Kidney glomerular epithelial cell (primary cell): ENCODE measurements around the gene GSG1L.

Experiments used
- DNase-seq: peaks from one replicate; lab custom pipeline; 2025; lab: John Stamatoyannopoulos, UW

Gene GSG1L

GRCh38 chr16:28091656-28092055 is 28.1 kb upstream of the GSG1L start:
- no peak for DNase-seq

- no peak for DNase-seq
Observed at GRCh38 chr16:28090646-28091377, 27.3 kb upstream of the GSG1L start.

- no peak for DNase-seq
Observed at GRCh38 chr16:28089992-28090365, 26.5 kb upstream of the GSG1L start.

DNA sequence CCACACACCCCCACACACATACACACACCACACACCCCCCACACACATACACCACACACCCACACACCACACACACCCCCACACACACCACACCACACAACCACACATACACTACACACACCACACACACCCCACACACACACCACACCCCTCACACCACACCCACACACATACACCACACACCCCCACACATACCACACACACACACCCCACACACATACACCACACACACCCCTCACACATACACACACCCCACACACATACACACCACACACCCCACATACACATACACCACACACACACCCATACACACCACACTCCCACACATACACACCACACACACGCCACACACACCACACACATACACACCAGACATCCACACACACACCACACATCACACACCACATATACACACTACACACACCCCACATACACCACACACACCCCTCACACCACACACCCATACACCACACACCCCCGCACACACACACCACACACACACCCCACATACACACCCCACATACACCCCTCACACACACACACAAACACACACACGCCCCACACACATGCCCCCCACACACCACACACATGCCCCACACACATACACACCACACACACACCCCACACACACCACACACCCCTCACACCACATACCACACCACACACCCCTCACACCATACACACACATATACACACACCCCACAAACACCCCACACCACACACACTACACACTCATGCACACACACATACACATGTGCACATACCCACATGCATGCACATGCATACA is 25.9 kb upstream of the GSG1L start:
- no peak for DNase-seq

GRCh38 chr16:28087675-28088300 is 24.3 kb upstream of the GSG1L start:
- no peak for DNase-seq

- no peak for DNase-seq
Observed at GRCh38 chr16:28087140-28087660, 23.7 kb upstream of the GSG1L start.

DNA sequence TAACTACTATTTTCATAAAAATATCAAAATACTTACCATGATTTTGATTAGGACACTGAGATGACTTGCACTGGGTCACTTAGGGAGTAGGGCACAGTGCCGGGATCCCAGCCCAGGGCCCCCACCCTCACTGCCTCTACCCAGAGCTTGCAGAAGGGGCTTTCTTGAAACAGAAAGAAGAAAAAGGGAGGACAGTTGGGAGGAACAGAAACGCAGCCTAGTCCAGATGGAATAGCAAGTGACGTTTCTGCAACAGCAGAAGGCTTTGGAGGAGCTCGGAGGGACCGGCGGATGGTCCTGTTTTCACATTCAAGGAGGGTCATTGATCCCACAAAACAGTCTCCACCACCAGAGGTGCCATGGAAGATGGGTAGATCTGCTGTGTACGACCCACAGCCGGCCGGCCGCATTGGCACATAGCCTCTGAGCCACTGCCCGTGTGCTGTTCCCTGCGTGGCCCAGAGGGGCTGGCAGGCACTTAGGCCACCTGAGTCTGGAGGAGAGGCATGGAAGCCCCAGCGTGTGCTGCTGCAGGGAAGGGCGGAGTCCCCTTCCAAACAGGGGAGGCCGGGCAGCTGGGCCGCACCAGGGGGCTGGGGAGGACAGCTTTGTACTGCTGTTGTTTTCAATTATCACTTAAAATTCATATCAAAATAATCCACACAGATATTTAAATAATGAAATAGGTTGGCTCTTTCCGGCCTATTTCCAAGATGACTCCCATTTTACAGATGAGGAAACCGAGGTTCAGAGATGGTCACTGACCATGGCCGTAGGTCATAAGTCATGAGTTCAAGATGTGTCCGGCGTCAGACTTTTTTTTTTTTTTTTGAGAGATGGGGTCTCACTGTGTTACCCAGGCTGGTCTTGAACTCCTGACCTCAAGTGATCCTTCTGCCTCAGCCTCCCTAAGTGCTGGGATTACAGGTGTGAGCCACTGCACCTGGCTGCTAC is 22.9 kb upstream of the GSG1L start:
- DNase-seq: no peak

DNA sequence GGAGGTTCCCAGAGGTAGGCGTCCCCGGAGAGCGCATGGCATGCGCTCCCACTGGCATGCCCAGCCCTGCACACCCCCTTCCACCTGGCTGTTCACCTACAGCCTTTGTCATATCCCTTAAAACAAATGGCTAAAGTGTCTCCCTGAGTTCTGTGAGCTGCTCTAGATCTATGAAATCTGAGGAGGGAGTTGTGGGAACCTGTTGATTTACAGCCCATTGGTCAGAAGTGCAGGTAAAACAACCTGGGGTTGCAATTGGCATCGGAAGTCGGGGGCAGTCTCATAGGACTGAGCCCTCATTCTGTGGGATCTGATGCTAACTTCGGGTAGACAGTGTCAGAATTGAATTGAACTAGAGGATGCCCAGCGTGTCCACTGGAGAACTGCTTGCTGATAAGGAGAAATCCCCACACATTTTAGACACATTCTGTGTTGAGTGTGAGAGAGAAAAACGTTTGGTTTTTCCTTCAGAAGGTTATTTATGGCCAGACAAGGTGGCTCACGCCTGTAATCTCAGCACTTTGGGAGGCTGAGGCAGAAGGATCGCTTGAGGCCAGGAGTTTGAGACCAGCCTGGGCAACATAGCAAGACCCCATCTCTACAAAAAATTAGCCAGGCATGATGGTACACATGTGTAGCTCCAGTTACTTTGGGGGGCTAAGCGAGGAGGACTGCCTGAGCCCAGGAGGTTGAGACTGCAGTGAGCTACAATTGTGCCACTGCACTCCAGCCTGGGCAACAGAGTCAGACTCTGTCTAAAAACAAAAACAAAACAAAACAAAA is 22.1 kb upstream of the GSG1L start:
- DNase-seq: no peak

DNA sequence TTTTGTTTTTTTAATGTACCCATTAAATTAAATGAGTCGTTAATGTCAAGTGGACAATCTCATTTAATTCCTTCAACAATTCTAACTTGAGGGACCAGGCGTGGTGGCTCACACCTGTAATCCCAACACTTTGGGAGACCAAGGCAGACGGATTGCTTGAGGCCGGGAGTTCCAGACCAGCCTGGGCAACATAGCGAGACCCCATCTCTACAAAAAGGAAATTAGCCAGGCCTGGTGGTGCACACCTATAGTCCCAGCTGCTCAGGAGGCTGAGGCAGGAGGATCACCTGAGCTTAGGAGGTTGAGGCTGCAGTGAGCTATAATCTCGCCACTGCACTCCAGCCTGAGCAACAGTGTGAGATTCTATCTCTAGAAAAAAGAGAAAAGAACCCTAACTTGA is 20.7 kb upstream of the GSG1L start:
- DNase-seq: no peak

DNA sequence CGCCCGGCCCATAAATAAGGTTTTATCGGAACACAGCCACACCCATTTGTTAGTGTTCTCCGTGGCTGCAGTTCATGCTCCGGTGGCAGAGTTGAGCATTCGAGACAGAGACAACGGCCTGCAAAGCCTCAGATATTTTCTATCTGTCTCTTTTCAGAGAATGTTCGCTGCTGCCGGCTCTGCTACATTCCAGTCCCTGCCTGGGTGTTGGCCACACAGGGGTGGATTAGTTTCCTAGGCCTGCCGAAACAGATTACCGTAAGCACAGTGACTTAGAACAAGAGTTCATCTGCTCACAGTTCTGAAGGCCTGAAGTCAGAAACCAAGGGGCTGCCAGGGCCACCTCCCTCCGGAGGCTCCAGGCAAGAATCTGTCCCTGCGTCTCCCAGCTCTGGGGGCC is 19.1 kb upstream of the GSG1L start:
- DNase-seq: no peak

DNA sequence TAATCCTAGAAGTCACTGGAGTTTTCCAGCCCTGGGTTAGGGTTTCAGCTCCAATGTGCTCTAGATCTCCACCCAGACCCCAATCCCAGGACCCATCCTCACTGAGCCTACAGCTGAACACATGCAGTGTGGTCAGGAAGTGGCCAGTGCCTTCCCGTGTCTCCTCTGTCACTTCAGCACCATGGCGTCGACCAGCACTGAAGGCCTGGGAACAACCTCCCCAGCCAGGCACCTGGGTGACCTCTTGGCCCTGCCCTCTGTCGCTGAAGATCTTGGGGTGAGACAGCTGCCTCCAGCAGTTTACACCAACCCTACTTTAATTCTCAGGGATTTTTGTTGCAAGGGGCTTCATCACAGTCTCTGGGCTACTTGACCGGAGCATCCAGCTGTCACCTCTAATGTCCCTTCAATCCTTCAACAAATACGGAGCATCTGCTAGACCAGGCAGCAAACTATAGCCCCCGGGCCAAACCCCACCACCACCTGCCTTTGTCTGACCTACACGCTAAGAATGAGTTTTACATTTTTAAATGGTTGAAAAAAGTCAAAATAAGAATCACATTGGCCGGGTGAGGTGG is 18.0 kb upstream of the GSG1L start:
- DNase-seq: no peak

DNA sequence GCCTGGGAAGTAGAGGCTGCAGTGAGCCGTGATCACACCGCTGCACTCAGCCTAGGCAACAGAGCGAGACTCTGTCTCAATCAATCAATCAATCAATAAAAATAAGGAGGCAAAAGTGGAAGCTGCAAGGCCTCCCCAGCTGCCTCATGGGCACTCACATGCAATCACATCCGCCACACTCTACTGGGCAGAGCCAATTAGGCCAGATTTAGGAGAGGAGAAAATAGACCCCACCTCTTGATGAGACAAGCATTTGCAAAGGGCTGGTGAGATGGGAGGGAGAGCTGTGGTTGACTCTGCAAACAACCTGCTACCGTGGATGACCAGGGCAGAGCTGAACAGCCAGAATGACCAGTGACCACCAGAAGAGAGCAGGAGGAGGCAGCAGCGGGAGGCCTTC is 14.7 kb upstream of the GSG1L start:
- no peak for DNase-seq

DNA sequence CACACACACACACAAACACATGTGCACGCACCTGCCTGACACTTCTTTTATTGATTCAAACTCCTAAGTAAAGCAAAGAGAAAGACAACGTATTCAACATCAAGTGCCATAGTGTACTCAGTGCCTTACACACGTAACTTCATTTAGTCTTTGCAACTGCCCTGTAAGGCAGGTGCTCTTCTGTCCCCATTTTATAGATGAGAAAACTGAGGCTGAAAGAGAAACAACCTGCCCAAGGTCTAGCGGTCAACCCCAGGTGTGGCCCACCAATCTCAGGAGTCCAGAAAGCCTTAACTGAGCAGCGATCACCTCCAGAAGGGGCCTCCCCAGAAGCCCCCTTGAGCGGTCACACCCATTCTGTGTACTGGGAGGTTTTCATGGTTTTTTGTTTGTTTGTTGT is 10.3 kb upstream of the GSG1L start:
- DNase-seq: no peak

GRCh38 chr16:28072087-28072486 is 8.6 kb upstream of the GSG1L start:
- DNase-seq: no peak

GRCh38 chr16:28069971-28070794 is 6.7 kb upstream of the GSG1L start:
- no peak for DNase-seq

- no peak for DNase-seq
Observed at GRCh38 chr16:28068976-28069375, 5.5 kb upstream of the GSG1L start.

DNA sequence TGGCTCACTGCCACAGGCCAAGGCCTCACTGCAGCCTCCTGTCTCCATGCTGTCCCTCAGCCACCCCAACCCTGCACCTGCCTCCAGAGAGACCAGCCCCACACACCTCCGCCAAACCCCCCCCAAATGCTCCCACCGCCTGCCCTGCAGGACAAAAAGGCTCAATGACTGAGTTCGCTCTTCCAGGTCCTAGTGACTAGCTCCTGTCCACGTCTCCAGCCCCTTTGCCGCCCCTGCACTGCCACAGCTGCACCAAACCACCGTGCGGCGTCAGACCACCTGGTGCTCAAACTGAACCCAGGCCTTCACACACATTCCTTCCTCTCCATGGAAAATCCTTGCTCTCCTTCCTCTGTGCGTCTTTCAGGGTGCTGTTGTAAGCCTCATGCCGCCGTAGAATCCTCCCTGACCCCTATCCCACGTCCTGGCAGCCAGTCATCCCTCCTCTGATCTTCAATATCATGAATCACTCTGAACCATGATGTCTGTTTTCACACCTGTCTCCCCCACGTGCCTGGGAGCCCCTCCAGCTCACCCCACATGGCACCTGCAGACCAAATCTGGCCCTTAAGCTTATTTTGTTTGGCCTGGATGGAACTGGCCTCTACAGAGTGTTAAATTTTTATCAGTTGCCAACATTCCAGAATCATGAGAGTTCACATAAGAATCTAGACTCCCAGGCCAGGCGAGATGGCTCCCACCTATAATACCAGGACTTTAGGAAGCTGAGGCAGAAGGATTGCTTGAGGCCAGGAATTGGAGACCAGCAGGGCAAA is 4.3 kb upstream of the GSG1L start:
- DNase-seq: peak; percentile 69

DNA sequence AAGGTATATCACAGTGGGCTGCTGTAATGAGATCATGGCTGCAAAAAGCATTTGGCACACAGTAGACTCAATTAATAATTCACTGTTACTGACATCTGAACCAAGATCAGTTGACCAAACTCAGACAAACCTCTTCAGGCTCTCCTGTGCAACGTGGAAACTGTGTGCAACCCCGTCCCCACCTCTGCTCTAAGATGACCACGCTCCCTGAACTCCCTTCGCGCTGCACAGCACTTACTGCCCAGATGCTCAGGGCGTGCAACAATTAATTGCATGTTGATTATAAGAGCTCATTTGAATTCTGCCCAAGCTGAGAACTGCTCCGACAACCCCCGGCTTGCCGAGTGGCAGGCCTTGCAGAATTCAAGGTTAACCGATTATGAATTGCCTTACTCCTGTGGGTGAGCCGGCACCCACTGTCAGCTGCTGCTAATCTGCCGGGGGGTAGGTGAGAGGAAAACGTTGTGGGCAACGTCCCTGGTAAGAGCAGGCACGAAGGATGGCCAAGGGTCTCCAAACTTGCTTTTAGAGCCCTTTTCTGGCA is 1.3 kb upstream of the GSG1L start:
- DNase-seq: no peak

GRCh38 chr16:28064150-28064549 is 636 bp upstream of the GSG1L start:
- no peak for DNase-seq
